ENCODE results near the gene LDB3. TPM values are rescaled to one million over a fixed set of nuclear protein-coding genes. Genes with fewer than 3 reads are reported as not detected.

Gene LDB3
- total RNA-seq, 1 experiment from 2014 or later: 0.20 TPM

- Histone ChIP-seq H3K27me3 (ENCODE audit: insufficient read depth, low read length) (no peaks in the 10 kb centered on the region), H4K20me1 (ENCODE audit: insufficient read depth) (no peaks in the 10 kb centered on the region), H3K4me1 (ENCODE audit: control insufficient read depth in 1 of 2, insufficient read depth in 2 of 2, low read length in 2 of 2) (peaks cover 6 to 25% of the 10 kb centered on the region in 2 experiments), H3K9ac (ENCODE audit: low read length) (no peak overlapping the region), H3K4me3 (replicated peaks in 1 of 2; ENCODE audit: low read depth in 1 of 2, low read length in 2 of 2) (no peak overlapping the region), H3K9me2 (ENCODE audit: insufficient read depth) (no peaks in the 10 kb centered on the region), H3K9me3 (ENCODE audit: control insufficient read depth in 1 of 2, insufficient read depth in 1 of 2, low read depth in 1 of 2, low read length in 2 of 2) (no peaks in the 10 kb centered on the region), H3K36me3 (ENCODE audit: control insufficient read depth in 1 of 2, insufficient read depth in 2 of 2, low read length in 2 of 2) (no peaks in the 10 kb centered on the region), H3K79me2 (ENCODE audit: insufficient read depth, low read length) (no peaks in the 10 kb centered on the region), H3K27ac (ENCODE audit: low read depth, low read length) (no peak overlapping the region), H2AFZ (ENCODE audit: low read depth, low read length, poor library complexity, severe bottlenecking) (no peak overlapping the region), H3K4me2 (ENCODE audit: low read length) (no peak overlapping the region)
- RAD21 ChIA-PET (ENCODE audit: low non-redundant PET in 1 of 2, low total read pairs in 2 of 2, uncharacterized antibody in 2 of 2, unreplicated experiment in 2 of 2): no interaction called here
- DNase-seq (ENCODE audit: low read depth, low spot score) (no peak), ATAC-seq (no peak)
- BruUV-seq (replicated peaks): no TSS peak
- intact Hi-C loops (cut with micrococcal nuclease): no loop called here
- TF ChIP-seq ATF3 (IDR thresholded peaks at IDR 0.05): no peak
- TF ChIP-seq POLR2A (IDR thresholded peaks at IDR 0.05; ENCODE audit: borderline replicate concordance, extremely low read depth, insufficient read depth, insufficient read length): no peak
- TF ChIP-seq EZH2phosphoT487 (IDR thresholded peaks at IDR 0.05; ENCODE audit: borderline replicate concordance): no peak
- no peak for TF ChIP-seq SIN3A (IDR thresholded peaks at IDR 0.05; ENCODE audit: low read depth)
- no peak for TF ChIP-seq CEBPB (IDR thresholded peaks at IDR 0.05; ENCODE audit: low read depth)
- TF ChIP-seq CTCF (IDR thresholded peaks at IDR 0.05 in 2 of 3, conservative IDR thresholded peaks at IDR 0.05 in 1 of 3; ENCODE audit: borderline replicate concordance in 1 of 3, insufficient read depth in 1 of 3, low read depth in 2 of 3, low read length in 2 of 3): no peak
- no peak for TF ChIP-seq FOSL1 (IDR thresholded peaks at IDR 0.05; ENCODE audit: low read depth)
- no peak for TF ChIP-seq MAX (IDR thresholded peaks at IDR 0.05)
- TF ChIP-seq CBX3 (IDR thresholded peaks at IDR 0.05; ENCODE audit: low read depth): no peak
- POLR2A ChIA-PET: no interaction called here
- CTCF ChIA-PET: no interaction called here
These were observed 5.0 kb downstream of the LDB3 start for GRCh38 chr10:86673216-86673826.

All from HCT116 (cell line).